CD4-positive, alpha-beta T cell treated with Interleukin-15 for 1 hour (primary cell): ENCODE measurements around the gene SOX10.
A peak's percentile ranks its signal among the peaks of the same experiment; 100 is the strongest.
"Not testable (repeated sequence)": the region's sequence is repeated elsewhere in the genome, so short reads cannot be mapped to it uniquely, and the experiment has no call there.

Experiments
- DNase-seq: peaks from one replicate; pipeline ENCODE4 v3.0.0-alpha.2; 2020

The SOX10 gene

DNA sequence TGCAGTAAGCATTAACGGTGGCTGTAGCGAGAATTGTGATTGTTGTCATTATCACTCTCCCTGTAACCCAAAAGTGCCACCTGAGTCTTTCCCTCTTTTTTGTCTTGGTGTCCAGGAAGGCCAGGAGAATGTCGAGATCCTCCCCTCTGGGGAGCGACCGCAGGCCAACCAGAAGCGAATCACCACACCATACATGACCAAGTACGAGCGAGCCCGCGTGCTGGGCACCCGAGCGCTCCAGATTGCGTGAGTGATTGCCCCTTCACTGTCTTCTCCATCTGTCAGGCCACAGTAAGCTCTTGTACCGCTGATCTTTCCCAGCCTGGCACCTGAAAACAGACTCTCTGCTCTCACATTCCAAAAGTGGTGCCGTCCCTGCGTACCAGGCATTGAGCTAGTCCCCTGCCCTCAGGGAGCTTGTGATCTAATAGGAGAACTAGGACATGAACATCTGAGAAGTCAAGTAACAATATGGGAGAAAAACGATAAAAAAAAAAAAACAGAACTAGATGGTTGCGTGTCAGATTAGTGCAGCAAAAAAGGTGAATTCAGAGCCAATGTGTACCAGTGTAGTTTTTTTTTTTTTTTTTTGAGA is 25.0 kb downstream of the SOX10 start:
- no peak for DNase-seq

DNA sequence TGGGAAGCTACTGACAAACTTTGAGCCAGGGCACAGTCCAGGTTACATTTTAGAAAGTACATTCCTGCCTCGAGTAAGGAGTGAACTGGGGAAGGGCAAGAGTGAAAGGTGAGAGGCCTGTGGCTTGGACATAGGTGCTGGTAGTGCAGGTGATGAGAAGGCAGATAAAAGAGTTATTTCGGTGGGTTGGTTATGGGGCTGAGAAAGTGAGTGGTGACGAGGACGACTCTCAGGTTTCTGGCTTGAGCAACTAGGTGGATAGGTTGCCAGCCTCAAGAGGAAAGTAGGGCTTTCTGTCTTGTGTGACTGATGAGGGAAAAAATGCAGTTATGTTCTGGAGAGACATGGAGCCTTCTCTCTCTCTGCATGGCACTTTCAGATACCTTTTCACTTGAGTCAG is 27.1 kb downstream of the SOX10 start:
- DNase-seq, result no peak

DNA sequence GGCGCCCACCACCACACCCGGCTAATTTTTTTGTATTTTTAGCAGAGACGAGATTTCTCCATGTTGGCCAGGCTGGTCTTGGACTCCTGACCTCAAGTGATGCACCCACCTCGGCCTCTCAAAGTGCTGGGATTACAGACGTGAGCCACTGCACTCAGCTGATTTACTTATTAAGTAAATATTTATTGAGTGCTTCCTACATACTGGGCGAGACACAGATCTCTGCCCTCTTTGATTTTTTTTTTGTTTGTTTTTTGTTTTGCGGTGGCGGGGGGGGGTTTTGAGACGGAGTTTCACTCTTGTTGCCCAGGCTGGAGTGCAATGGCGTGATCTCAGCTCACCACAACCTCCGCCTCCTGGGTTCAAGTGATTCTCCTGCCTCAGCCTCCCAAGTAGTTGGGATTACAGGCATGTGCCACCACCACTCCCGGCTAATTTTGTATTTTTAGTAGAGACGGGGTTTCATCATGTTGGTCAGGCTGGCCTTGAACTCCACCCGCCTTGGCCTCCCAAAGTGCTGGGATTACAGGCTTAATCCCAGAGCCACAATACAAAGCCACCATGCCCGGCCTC is 28.4 kb downstream of the SOX10 start:
- not testable (repeated sequence) for DNase-seq

DNA sequence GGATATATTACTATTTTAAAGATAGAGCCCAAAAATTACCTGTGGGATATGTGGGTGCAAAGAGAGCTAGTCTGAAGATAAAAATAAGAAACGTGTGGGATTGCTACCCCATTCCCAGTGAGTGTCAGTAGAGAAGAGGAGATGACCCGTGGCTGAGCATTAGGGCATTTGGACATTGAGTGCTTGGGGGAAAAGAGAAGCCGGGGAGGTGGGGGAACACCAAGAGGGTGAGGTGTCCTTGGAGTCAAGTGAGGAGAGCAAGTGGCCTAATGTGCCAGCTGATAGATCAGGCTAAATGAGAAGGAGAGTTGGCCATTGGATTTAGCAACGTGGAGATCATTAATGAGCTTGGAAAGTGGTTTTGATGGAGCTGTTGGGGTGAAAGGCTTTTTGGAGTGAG is 29.7 kb downstream of the SOX10 start:
- DNase-seq, result no peak

DNA sequence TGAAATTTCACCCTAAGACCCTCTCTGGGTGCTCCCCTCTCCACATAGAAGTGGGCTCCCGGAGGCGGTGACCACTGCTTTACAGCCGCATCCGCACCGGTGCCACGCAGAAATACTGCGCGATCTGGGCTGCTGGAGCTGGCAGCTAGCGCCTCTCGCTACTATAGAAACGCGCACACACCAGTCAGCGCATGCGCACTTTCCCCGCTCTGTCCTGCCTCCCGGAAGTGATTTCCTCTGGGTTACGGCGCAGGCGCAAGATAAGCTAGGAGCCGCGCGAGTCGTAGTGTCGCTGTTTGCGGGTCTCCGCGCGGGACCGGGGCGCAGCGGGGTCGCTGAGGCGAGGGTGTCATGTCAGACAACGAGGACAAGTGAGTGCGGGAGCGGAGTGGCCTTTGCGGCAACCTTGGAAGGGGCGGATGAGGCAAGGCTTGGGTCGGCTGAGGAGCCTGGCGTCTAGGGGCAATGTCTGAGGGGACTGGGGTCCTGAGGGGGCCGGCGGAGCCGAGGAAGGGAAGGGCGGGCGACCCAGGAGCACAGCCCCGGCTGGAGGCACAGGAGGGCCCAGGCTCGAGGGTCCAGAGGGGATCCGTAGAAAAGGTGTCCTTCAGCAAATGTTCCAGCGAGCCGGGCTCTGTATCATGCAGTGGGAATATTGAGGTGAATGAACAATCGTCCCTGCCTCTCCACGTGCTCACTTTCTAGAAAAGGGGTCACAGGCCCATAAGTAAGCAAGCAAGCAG is 30.7 kb downstream of the SOX10 start, which contains the start of the genes C22orf23 and POLR2F:
TSS of gene C22orf23 (minus strand) at position 165 of the 743 bp plus-strand sequence. CDS start 452 bp downstream, outside the sequence.
TSS of gene POLR2F (plus strand) at position 263 of the 743 bp plus-strand sequence. CDS start at position 352, 89 bp downstream.
- peak; percentile 96 for DNase-seq

- DNase-seq, result no peak
Observed at GRCh38 chr22:37953062-37953436, 31.3 kb downstream of the SOX10 start.

DNA sequence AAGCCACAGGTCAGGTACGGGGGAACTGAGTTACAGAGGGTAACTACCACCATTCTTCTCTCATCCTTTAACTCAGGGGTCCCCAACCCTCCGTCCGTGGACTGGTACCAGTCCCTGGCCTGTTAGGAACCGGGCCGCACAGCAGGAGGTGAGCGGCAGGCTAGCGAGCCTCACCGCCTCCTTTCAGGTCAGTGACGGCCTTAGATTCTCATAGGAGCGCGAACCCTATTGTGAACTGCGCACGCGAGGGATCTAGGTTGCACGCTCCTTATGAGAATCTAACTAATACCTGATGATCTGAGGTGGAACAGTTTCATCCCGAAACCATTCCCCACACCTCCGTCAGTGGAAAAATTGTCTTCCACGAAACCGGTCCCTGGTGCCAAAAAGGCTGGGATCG is 31.7 kb downstream of the SOX10 start:
- DNase-seq, result not testable (repeated sequence)

- DNase-seq, result no peak
Observed at GRCh38 chr22:37951305-37951704, 33.0 kb downstream of the SOX10 start.

GRCh38 chr22:37947142-37947795 is 37.1 kb downstream of the SOX10 start:
- DNase-seq, result not testable (repeated sequence)

DNA sequence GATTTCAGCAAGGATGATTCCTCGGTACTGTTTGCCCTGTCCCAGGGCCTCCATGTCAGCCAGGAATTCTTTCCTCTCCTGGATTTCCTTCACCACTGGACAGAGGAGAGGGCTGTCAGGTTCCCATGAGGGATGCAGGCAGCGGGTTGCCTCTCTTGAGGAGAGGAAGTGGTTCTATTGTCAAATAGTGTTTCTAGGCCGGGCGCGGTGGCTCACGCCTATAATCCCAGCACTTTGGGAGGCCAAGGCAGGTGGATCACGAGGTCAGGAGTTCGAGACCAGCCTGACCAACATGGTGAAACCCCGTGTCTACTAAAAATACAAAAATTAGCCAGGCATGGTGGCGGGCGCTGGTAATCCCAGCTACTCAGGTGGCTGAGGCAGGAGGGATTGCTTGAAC is 39.9 kb downstream of the SOX10 start:
- DNase-seq, result not testable (repeated sequence)

- no peak for DNase-seq
Observed at GRCh38 chr22:37943825-37944198, 40.5 kb downstream of the SOX10 start.

DNA sequence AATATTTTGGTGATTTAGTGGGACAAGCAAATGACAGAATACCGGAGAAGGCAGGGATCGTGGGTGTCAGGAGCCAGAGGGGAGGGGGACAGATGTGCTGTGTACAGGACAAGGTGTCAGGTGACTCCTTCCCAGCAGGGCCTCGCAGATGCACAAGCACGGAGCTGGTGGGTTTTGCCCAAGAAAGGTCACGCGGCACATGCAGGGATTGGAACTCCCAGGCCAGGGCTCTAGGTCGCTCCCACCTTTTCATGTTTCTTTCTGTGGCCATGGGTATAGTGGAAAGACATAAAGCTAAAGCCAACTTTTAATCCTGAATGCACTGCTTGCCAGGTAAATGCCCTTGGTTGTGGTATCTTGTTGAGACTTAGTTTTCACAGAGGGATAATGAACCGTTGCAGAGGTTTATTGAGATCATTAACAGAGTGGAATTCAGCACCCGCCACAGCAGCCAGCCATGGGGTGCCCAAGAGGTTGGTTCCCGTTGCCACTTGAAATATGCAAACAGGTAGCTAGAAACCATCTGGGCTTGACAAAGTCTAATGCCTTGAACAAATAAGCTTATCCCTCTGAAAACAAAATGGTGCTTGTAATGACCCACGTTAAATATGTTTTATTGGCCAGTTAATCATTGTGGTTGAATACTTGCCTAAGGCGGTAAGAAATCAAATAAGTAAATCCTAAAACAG is 41.1 kb downstream of the SOX10 start:
- DNase-seq, result no peak

- no peak for DNase-seq
Observed at GRCh38 chr22:37942133-37942532, 42.2 kb downstream of the SOX10 start.

- DNase-seq, result no peak
Observed at GRCh38 chr22:37940698-37941376, 43.5 kb downstream of the SOX10 start.

GRCh38 chr22:37933711-37934376 is 50.5 kb downstream of the SOX10 start:
- peak; percentile 79 for DNase-seq

DNA sequence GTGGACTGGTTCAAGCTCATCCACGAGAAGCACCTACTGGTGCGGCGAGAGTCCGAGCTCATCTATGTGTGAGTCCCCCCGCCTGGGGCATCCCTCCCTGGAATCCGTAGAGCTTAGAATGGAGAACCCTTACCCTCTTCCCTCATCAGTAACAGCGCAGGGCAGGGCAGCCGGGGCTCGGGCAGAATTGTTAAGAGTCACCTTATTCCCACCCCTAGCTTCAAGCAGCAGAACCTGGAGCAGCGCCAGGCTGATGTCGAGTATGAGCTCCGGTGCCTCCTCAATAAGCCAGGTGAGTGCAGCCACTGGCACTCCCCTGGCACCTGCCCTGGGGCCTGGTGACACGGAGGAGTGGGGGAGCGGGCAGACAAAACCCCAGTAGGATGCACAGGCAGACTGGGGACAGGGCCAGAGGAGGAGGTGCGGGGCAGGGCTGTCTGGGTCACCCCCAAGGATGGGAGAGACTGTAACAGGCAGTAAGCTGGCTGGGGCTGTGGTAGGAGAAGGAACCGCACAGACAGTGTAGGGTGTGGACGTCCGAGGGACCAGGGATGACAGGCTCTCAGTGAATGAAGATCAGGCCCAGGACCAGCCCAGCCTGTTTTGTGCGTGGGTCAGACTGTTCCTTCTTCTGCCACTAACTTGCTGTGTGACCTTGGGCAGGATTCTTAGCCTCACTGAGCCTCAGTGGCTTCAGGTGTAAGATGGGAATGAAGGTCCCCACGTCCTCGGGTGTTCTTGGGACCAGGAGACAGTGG is 51.4 kb downstream of the SOX10 start:
- no peak for DNase-seq

GRCh38 chr22:37932401-37932800 is 52.0 kb downstream of the SOX10 start:
- DNase-seq, result no peak

DNA sequence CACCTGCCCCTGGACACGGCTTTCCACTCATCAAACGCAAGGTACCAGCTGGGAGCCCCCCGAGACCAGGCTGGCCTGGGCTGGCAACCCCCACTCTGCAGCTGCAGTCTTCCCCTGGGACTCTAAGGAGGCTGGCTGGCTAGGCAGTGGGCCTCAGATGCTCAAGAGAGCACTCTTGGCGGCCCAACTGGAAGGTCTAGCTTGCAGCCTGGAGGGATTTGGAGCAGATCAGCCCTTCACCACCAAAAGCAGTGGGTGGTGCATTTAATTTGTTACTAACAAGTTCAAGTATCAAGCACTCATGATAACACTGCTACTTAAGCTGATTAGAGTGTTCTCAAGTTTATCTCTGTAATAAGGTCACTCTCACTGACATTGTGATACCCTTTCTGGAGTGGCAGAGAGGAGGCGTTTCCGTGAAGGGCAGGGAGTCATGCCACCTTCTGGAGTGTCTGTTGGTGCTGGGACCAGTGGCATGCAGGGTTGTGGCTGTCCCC is 52.4 kb downstream of the SOX10 start:
- no peak for DNase-seq

- no peak for DNase-seq
Observed at GRCh38 chr22:37930952-37931440, 53.4 kb downstream of the SOX10 start.

DNA sequence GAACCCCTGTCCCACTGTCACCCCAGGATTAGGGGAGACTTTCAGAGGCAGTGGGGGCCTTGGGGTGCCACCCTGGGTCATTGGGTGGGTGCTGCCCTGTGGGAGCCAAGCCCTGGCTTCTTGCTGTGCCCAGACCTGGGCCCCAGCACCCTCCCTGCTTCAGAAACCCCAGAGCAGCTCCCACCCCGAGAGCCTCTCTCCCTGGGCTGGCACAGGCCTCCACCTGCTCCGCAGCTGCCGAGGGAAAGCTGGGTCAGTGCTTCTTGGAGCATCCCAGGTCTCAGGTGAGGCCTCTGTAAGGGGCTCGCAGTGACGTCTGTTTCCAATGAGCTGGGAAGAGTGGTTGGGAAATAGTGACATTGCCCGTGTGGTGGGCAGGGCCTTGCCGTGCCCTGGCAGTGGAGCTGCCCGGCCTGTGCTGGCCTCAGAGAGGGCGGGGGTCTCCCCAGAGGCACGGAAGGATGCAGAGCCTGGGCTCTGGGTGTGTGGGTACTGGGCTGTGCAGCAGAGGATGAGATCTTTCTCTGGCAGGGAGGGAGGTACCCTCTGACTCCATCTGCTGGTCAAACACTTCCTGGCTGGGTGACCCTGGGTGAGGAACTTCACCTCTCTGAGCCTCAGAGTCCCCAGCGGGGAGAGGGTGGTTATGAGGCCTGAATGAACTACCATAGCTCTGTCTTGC is 53.9 kb downstream of the SOX10 start:
- DNase-seq, result no peak
